GM12878 (cell line): Measurements from ENCODE around the gene TOB1. TPM values are rescaled to one million over a fixed set of nuclear protein-coding genes. Genes with fewer than 3 reads are reported as not detected.

Source experiments
- ATAC-seq: fragments of 200-7000 bp; cut with Tn5 transposase; 3 replicates; pipeline ENCODE4 v1.9.1; 2020; ENCODE audit warnings: mild to moderate bottlenecking, moderate library complexity
- BruUV-seq: library from RNA; stranded (reverse); fragments of 400-500 nt; replicated peaks from 2 replicates; lab custom pipeline; 2021; lab: Mats Ljungman, UMichigan
- CTCF ChIA-PET: fragments of 300-600 bp; sonication (Branson Sonifier 250); formaldehyde crosslinking; extraction: SDS; loops from one replicate; lab custom pipeline; 2021; ENCODE audit warnings: inconsistent platforms; lab: Yijun Ruan, JAX
- POLR2A ChIA-PET: fragments of 350-600 bp; formaldehyde crosslinking; extraction: SDS; loops from one replicate; lab custom pipeline; 2021; ENCODE audit warnings: inconsistent platforms; lab: Charles Lee
- RAD21 ChIA-PET: fragments of 300-600 bp; sonication (Branson Sonifier 250); formaldehyde crosslinking; loops from one replicate; lab custom pipeline; 2023; ENCODE audit warnings: antibody characterized with exemption; ENCODE audit not compliant: unreplicated experiment; lab: Charles Lee
- SMC1A ChIA-PET: fragments of 300-600 bp; sonication (Branson Sonifier 250); formaldehyde crosslinking; loops from one replicate; lab custom pipeline; 2023; ENCODE audit not compliant: unreplicated experiment, uncharacterized antibody; lab: Charles Lee
- DNase-seq: peaks from one replicate; pipeline ENCODE4 v3.0.0-alpha.2; 2011; ENCODE audit warnings: low read depth, low spot score
- FAIRE-seq: peaks from 3 replicates; lab custom pipeline; 2011; peaks lifted over from hg19 to GRCh38; lab: Jason Lieb, UNC
- H2AFZ ChIP-seq: 2 replicates; pipeline ENCODE4 v1.6.0; 2011; ENCODE audit warnings: low read depth, low read length, control low read depth; ENCODE audit not compliant: control insufficient read depth
- H3K27ac ChIP-seq: 2 replicates; pipeline ENCODE4 v1.5.1; 2011; ENCODE audit warnings: control low read depth; ENCODE audit not compliant: control insufficient read depth, insufficient read depth
- H3K27me3 ChIP-seq, 2 experiments: replicated peaks in 1 of 2; 2 replicates each; pipeline versions ENCODE4 v1.6.0 to v1.6.1; 2011; ENCODE audit warnings: low read length in 1 of 2; ENCODE audit not compliant: control insufficient read depth in 2 of 2, insufficient read depth in 2 of 2
- H3K36me3 ChIP-seq, 2 experiments: 2 replicates each; pipeline ENCODE4 v1.5.1; 2011; ENCODE audit warnings: low read length in 1 of 2; ENCODE audit not compliant: control insufficient read depth in 2 of 2, insufficient read depth in 2 of 2
- H3K4me1 ChIP-seq: 2 replicates; pipeline ENCODE4 v1.6.1; 2011; ENCODE audit warnings: mild to moderate bottlenecking, low read length, moderate library complexity, mixed read lengths; ENCODE audit not compliant: control insufficient read depth, insufficient read depth
- H3K4me2 ChIP-seq: 2 replicates; pipeline ENCODE4 v1.6.0; 2011; ENCODE audit warnings: control low read depth; ENCODE audit not compliant: control insufficient read depth, insufficient read depth
- H3K4me3 ChIP-seq: fragments of 200-600 bp; sonication (generic); 2 replicates; pipeline ENCODE4 v1.5.1; 2016
- H3K79me2 ChIP-seq: 2 replicates; pipeline ENCODE4 v1.6.0; 2011; ENCODE audit warnings: low read length; ENCODE audit not compliant: control insufficient read depth, insufficient read depth
- H3K9ac ChIP-seq: 2 replicates; pipeline ENCODE4 v1.8.0; 2011; ENCODE audit warnings: low read length, control low read depth, mixed read lengths; ENCODE audit not compliant: control insufficient read depth, insufficient read depth
- H3K9me3 ChIP-seq: replicated peaks from 3 replicates; pipeline ENCODE4 v1.5.1; 2011; ENCODE audit warnings: mild to moderate bottlenecking, low read length; ENCODE audit not compliant: control insufficient read depth, insufficient read depth
- H4K20me1 ChIP-seq: 2 replicates; pipeline ENCODE4 v1.6.0; 2011; ENCODE audit not compliant: control insufficient read depth, insufficient read depth
- CHD2 ChIP-seq: IDR thresholded peaks from 2 replicates; pipeline ENCODE4 v1.6.1; 2011; ENCODE audit warnings: low read depth, low read length, improper control_type of control experiment, borderline replicate concordance
- FOXM1 ChIP-seq: IDR thresholded peaks from 2 replicates; pipeline ENCODE4 v1.6.1; 2012; ENCODE audit warnings: low read depth, mild to moderate bottlenecking, inconsistent platforms, low read length, moderate library complexity
- HDAC2 ChIP-seq: fragments of 200-600 bp; sonication (generic); IDR thresholded peaks from 2 replicates; pipeline ENCODE4 v1.6.1; 2017
- IRF4 ChIP-seq: IDR thresholded peaks from 2 replicates; pipeline ENCODE4 v1.6.1; 2011; ENCODE audit warnings: low read depth, low read length
- NR2C1 ChIP-seq: fragments of 450-650 bp; IDR thresholded peaks from 2 replicates; pipeline ENCODE4 v1.6.1; 2017; ENCODE audit warnings: antibody characterized with exemption, mild to moderate bottlenecking, moderate library complexity
- RELA ChIP-seq: fragments of 450-650 bp; IDR thresholded peaks from 2 replicates; pipeline ENCODE4 v1.8.0; 2014; ENCODE audit warnings: borderline replicate concordance; ENCODE audit not compliant: partially characterized antibody
- STAT1 ChIP-seq: fragments of 450-650 bp; conservative IDR thresholded peaks from 2 replicates; pipeline ENCODE4 v1.6.1; 2014; ENCODE audit warnings: antibody characterized with exemption, mild to moderate bottlenecking
- WGBS: methylation state at CpG from one replicate; pipeline ENCODE4 v1.1.6; 2016; ENCODE audit warnings: low lambda C conversion rate; ENCODE audit not compliant: insufficient replicate concordance, insufficient coverage; ENCODE audit errors: missing lambda C conversion rate; 5-methylcytosine and 5-hydroxymethylcytosine counted together
- in situ Hi-C: fragments of 300-500 bp; cut with MboI; formaldehyde crosslinking; loops from 9 replicates; pipeline ENCODE4 v1.14.3; 2018; ENCODE audit warnings: mixed read lengths
- intact Hi-C: fragments of 100-400 bp; cut with micrococcal nuclease; formaldehyde crosslinking; loops from one replicate; pipeline ENCODE4 v1.14.2; 2022; ENCODE audit not compliant: unreplicated experiment
- polyA plus RNA-seq, 11 experiments: library from polyadenylated mRNA; depleted of rRNA in 4 of 11; unstranded in 6 of 11; stranded (reverse) in 5 of 11; fragments of >200 nt; fragmentation: Nextera tagmentation in 4 of 11; fragmentation: Illumina TruSeq in 1 of 11; extraction: Ambion mirVana in 4 of 11; extraction: Trizol in 1 of 11; gene quantifications; 1 replicate in 1 of 11; 2 replicates in 10 of 11; pipeline versions ENCODE4 v1.2.1 to v1.2.3, GENCODE V29; 2011 to 2016; ENCODE audit warnings: inconsistent platforms in 2 of 11, missing spikeins in 2 of 11, low read depth in 1 of 11
- total RNA-seq, 4 experiments: library from RNA; depleted of rRNA in 3 of 4; stranded (reverse); fragments of >200 nt in 3 of 4; fragmentation: Illumina TruSeq in 1 of 4; extraction: Trizol in 1 of 4; gene quantifications; 2 replicates each; pipeline versions ENCODE4 v1.2.1 to v1.2.3, GENCODE V29; 2013 to 2021
- TF ChIP-seq, protein P1 (sequence below): IDR thresholded peaks from 2 replicates; pipeline ENCODE4 v1.6.1; 2012; ENCODE audit warnings: low read depth, low read length, improper control_type of control experiment

Gene TOB1
- total and polyA plus RNA-seq, 10 of the 15 experiments (the other 5 are each of a cell fraction or from before 2014, with no cell fraction given): 5.0 to 32.4 (median 13.7) TPM

DNA sequence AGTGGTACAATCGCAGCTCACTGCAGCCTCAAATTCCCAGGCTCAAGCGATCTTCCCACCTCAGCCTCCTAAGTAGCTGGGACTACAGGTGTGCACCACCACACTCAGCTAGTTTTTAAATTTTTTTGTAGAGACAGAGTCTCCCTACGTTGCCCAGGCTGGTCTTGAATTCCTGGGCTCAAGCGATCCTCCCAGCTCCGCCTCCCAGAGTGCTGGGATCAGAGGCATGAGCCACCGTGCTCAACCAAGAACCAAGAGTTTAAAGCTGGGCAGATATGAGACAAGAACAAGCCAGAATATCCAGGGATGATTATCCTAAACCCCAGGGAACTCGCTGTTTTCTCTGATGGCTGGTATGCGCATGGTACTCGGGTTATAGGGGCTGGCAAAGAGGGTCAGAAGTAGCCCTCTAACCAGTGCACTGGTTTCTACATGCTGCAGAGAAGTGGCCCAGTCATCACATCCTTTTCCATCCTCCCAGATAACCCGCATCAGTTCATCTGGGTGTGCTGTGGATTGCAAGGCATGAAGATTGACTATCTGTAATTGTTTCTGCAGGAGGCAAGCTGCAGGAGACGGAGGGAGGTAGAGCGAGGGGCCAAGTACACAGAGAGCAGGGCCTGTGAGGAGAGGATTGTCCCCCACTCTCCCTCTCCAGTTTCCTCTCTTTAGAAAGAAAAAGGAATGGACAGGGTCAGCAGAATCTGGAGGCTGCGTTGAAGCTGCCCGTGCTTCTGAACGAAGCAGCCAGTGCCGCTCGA lies 33.6 kb upstream of the TOB1 start:
- H4K20me1 ChIP-seq: no peaks in the 10 kb centered on the region
- H2AFZ ChIP-seq: no peak overlapping the region
- peaks cover 13% of the 10 kb centered on the region for H3K4me1 ChIP-seq
- TF ChIP-seq RELA (no peak), NR2C1 (no peak), FOXM1 (no peak), IRF4 (no peak), HDAC2 (no peak), CHD2 (no peak), STAT1 (no peak)
- TF ChIP-seq, protein P1, sequence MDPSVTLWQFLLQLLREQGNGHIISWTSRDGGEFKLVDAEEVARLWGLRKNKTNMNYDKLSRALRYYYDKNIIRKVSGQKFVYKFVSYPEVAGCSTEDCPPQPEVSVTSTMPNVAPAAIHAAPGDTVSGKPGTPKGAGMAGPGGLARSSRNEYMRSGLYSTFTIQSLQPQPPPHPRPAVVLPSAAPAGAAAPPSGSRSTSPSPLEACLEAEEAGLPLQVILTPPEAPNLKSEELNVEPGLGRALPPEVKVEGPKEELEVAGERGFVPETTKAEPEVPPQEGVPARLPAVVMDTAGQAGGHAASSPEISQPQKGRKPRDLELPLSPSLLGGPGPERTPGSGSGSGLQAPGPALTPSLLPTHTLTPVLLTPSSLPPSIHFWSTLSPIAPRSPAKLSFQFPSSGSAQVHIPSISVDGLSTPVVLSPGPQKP: no peak
- H3K79me2 ChIP-seq: no peaks in the 10 kb centered on the region
- RAD21 ChIA-PET: interaction anchor here (1.2 kb wide), 1 partner anchor 12 kb away, joined by 3 read pairs; no protein-coding TSS in a partner anchor
- no peak for FAIRE-seq
- no peaks in the 10 kb centered on the region for H3K9me3 ChIP-seq
- BruUV-seq: no TSS peak
- 77% methylated on average over 17 of the region's 17 CpGs for WGBS
- ATAC-seq: no peak
- POLR2A ChIA-PET: no interaction called here
- CTCF ChIA-PET: interaction anchor here (0.7 kb wide), 1 partner anchor 25 kb away, joined by 3 read pairs; no protein-coding TSS in a partner anchor
- no peak overlapping the region for H3K4me3 ChIP-seq
- SMC1A ChIA-PET: interaction anchor here (1.2 to 2.3 kb wide), 2 partner anchors 25 to 47 kb away, joined by 3 to 5 read pairs; no protein-coding TSS in a partner anchor
- no peaks in the 10 kb centered on the region for H3K36me3 ChIP-seq
- no peak overlapping the region for H3K9ac ChIP-seq
- intact Hi-C loops (no loop called here), in situ Hi-C loops (no loop called here)
- DNase-seq: no peak
- no peak overlapping the region for H3K27ac ChIP-seq
- no peak overlapping the region for H3K4me2 ChIP-seq
- peaks cover 0 to 1% of the 10 kb centered on the region in 2 experiments; a peak in 1 of 4 replicates for H3K27me3 ChIP-seq
